ENCODE results near the gene IRF2. TPM values are rescaled to one million over a fixed set of nuclear protein-coding genes. Genes with fewer than 3 reads are reported as not detected.

The IRF2 gene
- total and polyA plus RNA-seq, 2 of the 8 experiments (the other 6 are each of a cell fraction or from before 2014, with no cell fraction given): 13.8 to 17.0 TPM

GRCh38 chr4:184439856-184440594 lies 34.3 kb downstream of the IRF2 start:
- Histone ChIP-seq H3K23ac (ENCODE audit: insufficient read length) (no peak overlapping the region), H3K18ac (ENCODE audit: extremely low read depth, low read length) (peak overlapping the region; percentile 44; the same call in 1 of the 2 replicates), H3K9me3 (ENCODE audit: insufficient read depth in 2 of 2, low read depth in 1 of 2, low read length in 1 of 2) (no peaks in the 10 kb centered on the region; a peak in 1 of 4 replicates), H4K8ac (ENCODE audit: extremely low read depth, insufficient read depth, low read length) (no peak overlapping the region), H3K9ac (replicated peaks in 1 of 4; ENCODE audit: extremely low read depth in 1 of 4, low read depth in 3 of 4, low read length in 3 of 4) (no peak overlapping the region), H3K14ac (ENCODE audit: insufficient read length) (no peak overlapping the region), H3K36me3 (ENCODE audit: control insufficient read depth in 2 of 4, insufficient read depth in 4 of 4, low read length in 3 of 4) (no peaks in the 10 kb centered on the region), H3K23me2 (ENCODE audit: low read depth, low read length) (no peaks in the 10 kb centered on the region), H2BK120ac (replicated peaks; ENCODE audit: low read depth, low read length) (no peak overlapping the region), H3K56ac (replicated peaks; ENCODE audit: insufficient read length, low read depth, low read length) (no peak overlapping the region), H3K4me3 (ENCODE audit: extremely low read depth in 1 of 4, insufficient read depth in 2 of 4, low read depth in 3 of 4, low read length in 4 of 4) (no peak overlapping the region), H2BK15ac (ENCODE audit: low read length) (0 out of 2 replicates have a peak overlapping the region, but pooled peaks have one; percentile 40), H3K4ac (replicated peaks; ENCODE audit: insufficient read length, low read depth, low read length) (no peak overlapping the region), H2BK20ac (ENCODE audit: low read length) (no peak overlapping the region), H2BK12ac (ENCODE audit: low read depth, low read length) (0 out of 2 replicates have a peak overlapping the region, but pooled peaks have one; percentile 2), H4K5ac (ENCODE audit: insufficient read length, low read depth, low read length) (no peak overlapping the region), H3K4me2 (ENCODE audit: insufficient read depth in 1 of 2, low read depth in 2 of 2, low read length in 2 of 2) (no peak overlapping the region), H3K4me1 (replicated peaks in 1 of 4; ENCODE audit: control insufficient read depth in 3 of 4, insufficient read depth in 4 of 4, low read length in 3 of 4) (peaks cover 2 to 16% (median 10%) of the 10 kb centered on the region in 4 experiments; a peak in 6 of 7 replicates), H2BK5ac (ENCODE audit: low read depth, low read length) (peak overlapping the region; percentile 0; the same call in 1 of the 2 replicates), H3K27me3 (replicated peaks in 1 of 4; ENCODE audit: control insufficient read depth in 3 of 4, extremely low read depth in 1 of 4, insufficient read depth in 3 of 4, low read length in 3 of 4) (no peaks in the 10 kb centered on the region), H4K91ac (replicated peaks; ENCODE audit: insufficient read length, low read length) (no peak overlapping the region), H4K20me1 (replicated peaks in 1 of 2; ENCODE audit: control insufficient read depth in 1 of 2, insufficient read depth in 2 of 2, low read length in 2 of 2) (no peaks in the 10 kb centered on the region), H3K79me1 (ENCODE audit: low read depth, low read length) (peaks cover 3% of the 10 kb centered on the region), H2AK5ac (ENCODE audit: low read depth, low read length) (peak overlapping the region; percentile 76; the same call in 1 of the 2 replicates), H3K27ac (ENCODE audit: low read depth, low read length) (no peak overlapping the region), H3K79me2 (ENCODE audit: control insufficient read depth in 1 of 2, insufficient read depth in 2 of 2, low read length in 2 of 2) (peaks cover 0 to 82% of the 10 kb centered on the region in 2 experiments; a peak in 3 of 4 replicates), H2AFZ (ENCODE audit: low read length) (no peak overlapping the region)
- DNase-seq (ENCODE audit: low read depth in 1 of 2, low spot score in 2 of 2): no peak
- 91% methylated on average over 20 of the region's 20 CpGs; no CpG with 5 or more reads in 1 of the 2 experiments for WGBS, 2 experiments (ENCODE audit: extremely low coverage in 1 of 2, insufficient coverage in 1 of 2, insufficient read length in 1 of 2, insufficient replicate concordance in 2 of 2, low coverage in 1 of 2, low lambda C conversion rate in 2 of 2, missing lambda C conversion rate in 1 of 2)
- FAIRE-seq: no peak
- ChIA-PET POLR2A (ENCODE audit: partially characterized antibody) (no interaction called here), CTCF (ENCODE audit: partially characterized antibody) (interaction anchor here (0.7 to 2.7 kb wide), 4 partner anchors 10 to 133 kb away, joined by 4 to 10 read pairs (median 6); no protein-coding TSS in a partner anchor)
- no peak for TF ChIP-seq POU5F1 (IDR thresholded peaks at IDR 0.05; ENCODE audit: low read depth, low read length)
- no peak for TF ChIP-seq HDAC6 (IDR thresholded peaks at IDR 0.05; ENCODE audit: low read depth, low read length)
- TF ChIP-seq KDM5A (IDR thresholded peaks at IDR 0.05; ENCODE audit: low read length): no peak
- no peak for TF ChIP-seq TCF12 (IDR thresholded peaks at IDR 0.05; ENCODE audit: low read depth, low read length)
- TF ChIP-seq RFX5 (IDR thresholded peaks at IDR 0.05; ENCODE audit: borderline replicate concordance, low read depth, low read length): no peak
- no peak for TF ChIP-seq NRF1 (IDR thresholded peaks at IDR 0.05; ENCODE audit: low read depth, low read length)
- TF ChIP-seq SP1 (IDR thresholded peaks at IDR 0.05; ENCODE audit: low read depth, low read length): no peak
- no peak for TF ChIP-seq EZH2 (IDR thresholded peaks at IDR 0.05; ENCODE audit: low read depth, low read length, severe bottlenecking)
- no peak for TF ChIP-seq BRCA1 (IDR thresholded peaks at IDR 0.05; ENCODE audit: low read depth, low read length)
- TF ChIP-seq SIX5 (IDR thresholded peaks at IDR 0.05; ENCODE audit: low read depth, low read length): no peak
- TF ChIP-seq MAX (IDR thresholded peaks at IDR 0.05): no peak
- no peak for TF ChIP-seq CHD2 (IDR thresholded peaks at IDR 0.05; ENCODE audit: low read length)
- no peak for TF ChIP-seq RNF2 (IDR thresholded peaks at IDR 0.05; ENCODE audit: borderline replicate concordance, low read depth, low read length, missing control alignments, poor library complexity, severe bottlenecking)
